GM19238 (cell line): Measurements from ENCODE around the gene C1orf115.
"Not testable (repeated sequence)": the region's sequence is repeated elsewhere in the genome, so short reads cannot be mapped to it uniquely, and the experiment has no call there.

Source experiments
- DNase-seq: peaks from one replicate; pipeline ENCODE4 v3.0.0; 2011; ENCODE audit warnings: low spot score; ENCODE audit not compliant: insufficient read length

Gene C1orf115

GRCh38 chr1:220694866-220695382 lies 4.8 kb downstream of the C1orf115 start:
- no peak for DNase-seq

DNA sequence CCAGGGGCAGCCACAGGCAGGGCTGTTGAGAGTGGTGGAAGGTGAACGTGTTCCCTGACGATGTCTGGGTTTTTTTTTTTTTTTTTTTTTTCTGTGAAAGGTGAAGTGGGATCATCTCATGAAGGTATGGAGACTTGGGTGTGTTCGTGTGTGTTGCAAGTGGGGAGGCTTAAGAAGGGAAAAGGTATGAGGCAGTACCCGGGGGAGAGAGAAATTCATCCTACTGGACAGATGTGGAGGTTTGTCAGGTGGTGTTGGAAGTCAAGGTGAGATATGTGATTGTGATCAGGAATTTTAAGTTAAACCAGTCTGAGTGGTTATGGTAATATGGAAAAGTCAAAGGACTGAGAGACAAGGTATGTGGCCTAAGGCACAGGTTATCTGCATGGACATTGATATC lies 5.3 kb downstream of the C1orf115 start:
- DNase-seq: no peak

DNA sequence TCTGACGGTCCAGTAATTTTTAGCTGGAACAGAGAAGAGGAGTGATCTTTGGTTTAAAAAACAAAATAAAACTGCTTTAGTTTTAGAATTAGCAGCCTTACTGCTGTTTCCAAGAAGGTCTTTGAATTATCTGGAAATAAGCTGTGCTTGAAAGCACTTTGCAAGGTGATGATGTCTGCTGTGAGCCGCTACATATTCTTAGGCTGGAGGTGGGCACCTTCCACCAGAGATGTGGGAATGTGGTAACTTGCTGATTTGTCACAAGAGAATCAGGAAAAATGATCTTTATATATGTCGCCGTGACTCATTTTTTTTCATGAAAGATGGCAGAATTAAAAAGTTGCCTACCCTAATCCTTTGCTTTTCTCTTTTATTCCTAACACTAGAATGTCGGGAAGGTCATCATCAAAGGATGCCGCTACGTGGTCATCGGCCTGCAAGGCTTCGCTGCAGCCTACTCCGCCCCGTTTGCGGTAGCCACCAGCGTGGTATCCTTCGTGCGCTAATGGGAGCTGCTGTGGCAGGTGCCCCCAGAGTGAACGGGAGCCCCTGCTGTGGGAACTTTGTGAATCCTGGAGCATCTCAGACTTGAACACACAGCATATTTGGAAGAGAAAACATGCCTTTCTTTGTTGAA lies 6.2 kb downstream of the C1orf115 start:
- DNase-seq: no peak

- DNase-seq: no peak
Measured at GRCh38 chr1:220696863-220697231, 6.7 kb downstream of the C1orf115 start.

DNA sequence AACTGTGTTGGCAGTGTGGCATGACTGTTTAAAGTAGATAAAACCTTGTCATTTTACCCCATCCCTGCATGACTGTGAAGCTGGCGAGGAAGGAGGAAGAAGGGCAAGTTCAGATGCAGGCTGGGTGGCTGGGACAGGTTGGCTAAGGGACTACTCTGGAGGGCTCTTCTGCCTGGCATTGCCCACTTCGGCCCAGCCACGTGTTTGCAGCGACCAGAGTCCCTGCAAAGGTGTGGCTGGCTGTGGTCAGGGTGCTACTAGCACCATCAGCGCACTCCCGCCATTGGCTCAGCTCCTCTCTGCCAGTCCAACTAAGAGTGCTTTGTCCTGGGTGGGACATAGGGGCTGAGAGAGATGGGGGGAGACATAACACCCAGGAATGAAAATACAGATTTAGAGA lies 7.2 kb downstream of the C1orf115 start:
- DNase-seq: no peak

- no peak for DNase-seq
Measured at GRCh38 chr1:220698607-220699016, 8.4 kb downstream of the C1orf115 start.

GRCh38 chr1:220699044-220699443 lies 8.9 kb downstream of the C1orf115 start:
- no peak for DNase-seq

DNA sequence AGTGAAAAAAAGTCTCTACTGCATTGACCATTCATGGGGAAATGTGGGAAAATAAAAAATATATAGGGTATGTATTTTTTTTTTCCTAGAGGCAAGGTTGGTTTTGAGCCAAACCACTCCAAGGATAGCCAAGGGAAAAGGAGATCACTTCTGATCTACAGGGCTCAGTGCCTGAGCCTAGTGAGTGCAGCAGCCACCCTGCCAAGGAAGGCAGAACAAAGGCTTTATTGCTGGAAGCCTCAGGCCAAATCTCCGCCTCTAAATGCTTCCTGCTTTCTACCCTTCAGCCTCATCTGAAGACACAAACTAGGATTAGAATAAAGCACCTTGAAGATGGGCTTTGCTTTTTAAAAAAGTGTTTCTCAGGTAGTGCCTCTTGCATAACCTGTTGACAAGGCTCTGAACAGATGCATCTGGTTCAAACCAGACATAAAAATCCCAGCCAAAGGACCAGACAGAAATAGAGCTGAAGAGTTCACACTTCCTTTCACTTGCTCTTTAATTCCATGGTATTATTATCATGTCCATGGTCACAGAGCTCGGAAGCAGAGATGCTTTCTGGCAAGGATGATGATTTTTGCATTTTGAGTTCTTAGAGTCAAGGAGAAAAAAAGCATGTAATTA lies 10.5 kb downstream of the C1orf115 start:
- no peak for DNase-seq

- DNase-seq: no peak
Measured at GRCh38 chr1:220701974-220702373, 11.8 kb downstream of the C1orf115 start.

- no peak for DNase-seq
Measured at GRCh38 chr1:220702733-220703270, 12.6 kb downstream of the C1orf115 start.

- DNase-seq: no peak
Measured at GRCh38 chr1:220703305-220703704, 13.1 kb downstream of the C1orf115 start.

DNA sequence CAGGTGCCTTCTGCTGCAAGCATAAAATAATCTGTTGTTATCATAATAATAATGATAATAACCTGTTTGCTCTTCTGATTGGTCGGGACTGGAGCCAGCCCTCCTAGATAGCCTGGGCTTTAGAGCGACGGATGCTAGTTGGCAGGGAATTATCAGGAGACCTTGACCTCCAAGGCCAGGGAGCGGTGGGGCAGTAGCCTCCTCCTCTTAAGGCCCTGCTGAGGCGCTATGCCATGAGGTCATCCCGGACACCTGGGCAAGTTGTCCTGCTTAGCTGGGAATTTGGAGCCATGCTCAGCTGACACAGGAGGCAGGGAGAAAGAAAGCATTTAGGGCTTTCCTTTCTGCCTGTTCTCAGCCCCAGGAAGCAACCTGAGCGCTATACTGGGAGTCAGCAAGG lies 15.6 kb downstream of the C1orf115 start:
- DNase-seq: no peak

- no peak for DNase-seq
Measured at GRCh38 chr1:220706480-220706879, 16.3 kb downstream of the C1orf115 start.

- DNase-seq: no peak
Measured at GRCh38 chr1:220707160-220707559, 17.0 kb downstream of the C1orf115 start.

GRCh38 chr1:220708244-220708643 lies 18.1 kb downstream of the C1orf115 start:
- DNase-seq: no peak

DNA sequence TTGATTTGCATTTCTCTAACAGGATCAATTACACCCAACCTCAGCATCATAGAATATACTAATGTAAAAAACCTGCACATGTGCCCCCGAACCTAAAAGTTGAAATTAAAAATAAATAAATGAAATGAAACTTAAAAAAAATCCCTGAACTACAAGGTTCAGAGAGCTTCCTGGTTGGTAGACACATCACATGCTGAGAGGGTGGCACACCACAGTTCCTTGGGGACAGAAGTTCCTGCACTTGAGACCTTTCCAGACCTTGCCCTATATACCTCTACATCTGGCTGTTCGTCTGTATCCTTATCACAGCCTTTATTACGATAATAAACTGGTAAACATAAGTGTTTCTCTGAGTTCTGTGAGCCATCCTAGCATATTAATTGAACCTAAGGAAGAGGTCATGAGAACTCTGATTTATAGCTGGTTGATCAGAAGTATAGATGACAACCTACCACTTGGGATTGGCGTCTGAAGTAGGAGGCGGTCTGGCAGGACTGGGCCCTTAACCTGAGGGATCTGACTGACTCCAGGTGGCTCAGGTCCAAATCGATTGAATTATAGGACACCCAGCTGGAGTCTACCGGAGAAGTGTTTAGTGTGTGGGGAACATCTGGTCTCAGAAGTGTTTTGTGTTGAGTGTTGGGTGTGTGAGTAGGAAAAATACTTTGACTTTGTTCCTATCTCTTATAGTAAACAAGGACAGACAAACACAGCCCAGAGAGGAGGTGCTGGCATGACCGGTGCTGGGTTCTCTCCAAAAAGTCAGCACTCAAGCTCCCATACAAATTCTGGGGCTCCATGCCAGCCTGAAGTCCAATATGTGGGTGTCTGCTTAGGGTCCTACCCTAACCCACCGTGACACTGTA lies 19.0 kb downstream of the C1orf115 start:
- DNase-seq: no peak

DNA sequence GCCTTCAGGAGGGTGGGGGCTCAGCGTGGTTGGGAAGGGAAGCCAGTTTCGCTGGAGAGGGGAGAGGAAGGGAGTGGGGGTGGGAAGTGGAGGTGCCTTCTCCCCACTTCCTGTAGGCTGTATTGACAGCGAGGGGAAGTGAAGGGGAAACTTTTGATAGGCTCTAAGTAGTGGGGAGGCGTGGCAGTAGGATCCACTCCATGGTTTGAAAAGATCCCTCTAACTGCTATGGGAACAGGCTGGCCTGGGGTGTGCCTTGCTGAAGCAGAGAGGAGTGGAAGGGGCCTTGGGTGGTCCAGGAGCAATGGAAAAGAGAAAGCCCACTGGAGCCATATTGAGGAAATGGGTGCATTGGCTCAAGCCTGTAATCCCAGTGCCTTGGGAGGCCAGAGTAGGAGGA lies 20.2 kb downstream of the C1orf115 start:
- no peak for DNase-seq

- no peak for DNase-seq
Measured at GRCh38 chr1:220711056-220711809, 21.1 kb downstream of the C1orf115 start.

GRCh38 chr1:220715986-220716385 lies 25.8 kb downstream of the C1orf115 start:
- DNase-seq: not testable (repeated sequence)

DNA sequence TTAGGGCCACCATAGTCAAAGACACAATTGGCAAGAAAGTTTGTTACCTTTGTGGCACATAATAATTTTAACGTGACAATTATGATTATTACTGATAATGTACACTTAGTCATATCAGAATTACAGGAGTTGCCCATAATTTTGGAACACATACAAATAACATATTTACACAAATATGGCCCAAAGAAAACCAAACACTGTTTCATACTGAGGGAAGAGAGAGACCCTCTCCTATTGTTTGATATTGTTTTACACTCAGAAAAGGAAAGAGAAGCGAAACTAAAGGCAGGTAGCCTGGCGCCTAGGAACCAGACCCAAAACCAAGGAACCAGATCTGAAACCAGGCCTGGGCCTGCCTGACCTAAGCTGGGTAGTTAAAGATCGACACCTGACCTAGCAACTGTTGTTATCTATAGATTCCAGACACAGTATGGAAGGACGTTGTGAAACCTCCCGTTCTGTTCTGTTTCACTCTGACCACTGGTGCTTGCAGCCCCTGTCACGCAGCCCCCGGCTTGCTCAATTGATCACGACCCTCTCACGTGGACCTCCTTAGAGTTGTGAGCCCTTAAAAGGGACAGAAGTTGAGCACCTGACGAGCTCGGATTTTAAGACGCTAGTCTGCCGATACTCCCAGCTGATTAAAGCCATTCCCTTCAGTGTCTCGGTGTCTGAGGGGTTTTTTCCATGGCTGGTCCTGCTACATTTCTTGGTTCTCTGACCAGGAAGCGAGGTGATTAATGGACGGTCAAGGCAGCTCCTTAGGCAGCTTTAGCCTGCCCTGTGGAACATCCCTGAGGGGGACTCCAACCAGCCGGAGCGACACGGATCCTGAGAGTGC lies 27.9 kb downstream of the C1orf115 start:
- DNase-seq: no peak
